ENCODE data around the gene PARD3. TPM values are rescaled to one million over a fixed set of nuclear protein-coding genes. Genes with fewer than 3 reads are reported as not detected.

PARD3 gene
- total RNA-seq, 1 donor from 2014 or later, result 98.2 TPM

- no peak for TF ChIP-seq CTCF (IDR thresholded peaks at IDR 0.05; ENCODE audit: insufficient read depth, low read length, severe bottlenecking)
- Histone ChIP-seq H3K4me3 (ENCODE audit: low read depth, low read length) (no peak overlapping the region), H3K36me3 (ENCODE audit: control insufficient read depth, insufficient read depth, low read length) (no peaks in the 10 kb centered on the region), H3K27me3 (ENCODE audit: control insufficient read depth, insufficient read depth, low read length) (no peaks in the 10 kb centered on the region)
- no peak for DNase-seq (ENCODE audit: low read depth)
- no peak for FAIRE-seq
These were observed 160.9 kb downstream of the PARD3 start for GRCh38 chr10:34654211-34654610.

- TF ChIP-seq CTCF (IDR thresholded peaks at IDR 0.05; ENCODE audit: insufficient read depth, low read length, severe bottlenecking), result no peak
- H3K36me3 ChIP-seq (ENCODE audit: control insufficient read depth, insufficient read depth, low read length), result no peaks in the 10 kb centered on the region
- no peak overlapping the region for H3K4me3 ChIP-seq (ENCODE audit: low read depth, low read length)
- H3K27me3 ChIP-seq (ENCODE audit: control insufficient read depth, insufficient read depth, low read length), result no peaks in the 10 kb centered on the region
- no peak for DNase-seq (ENCODE audit: low read depth)
- FAIRE-seq, result no peak
These were observed 161.6 kb downstream of the PARD3 start for GRCh38 chr10:34653530-34653929.

GRCh38 chr10:34651416-34652195, 163.5 kb downstream of the PARD3 start:
- no peak for TF ChIP-seq CTCF (IDR thresholded peaks at IDR 0.05; ENCODE audit: insufficient read depth, low read length, severe bottlenecking)
- H3K27me3 ChIP-seq (ENCODE audit: control insufficient read depth, insufficient read depth, low read length), result no peaks in the 10 kb centered on the region
- no peak overlapping the region for H3K4me3 ChIP-seq (ENCODE audit: low read depth, low read length)
- H3K36me3 ChIP-seq (ENCODE audit: control insufficient read depth, insufficient read depth, low read length), result no peaks in the 10 kb centered on the region
- FAIRE-seq (no peak), DNase-seq (ENCODE audit: low read depth) (no peak)

GRCh38 chr10:34650156-34650555, 164.9 kb downstream of the PARD3 start:
- Histone ChIP-seq H3K4me3 (ENCODE audit: low read depth, low read length) (no peak overlapping the region), H3K36me3 (ENCODE audit: control insufficient read depth, insufficient read depth, low read length) (no peaks in the 10 kb centered on the region), H3K27me3 (ENCODE audit: control insufficient read depth, insufficient read depth, low read length) (no peaks in the 10 kb centered on the region)
- DNase-seq (ENCODE audit: low read depth) (no peak), FAIRE-seq (no peak)
- TF ChIP-seq CTCF (IDR thresholded peaks at IDR 0.05; ENCODE audit: insufficient read depth, low read length, severe bottlenecking), result no peak

GRCh38 chr10:34649385-34649784, 165.7 kb downstream of the PARD3 start:
- FAIRE-seq, result no peak
- TF ChIP-seq CTCF (IDR thresholded peaks at IDR 0.05; ENCODE audit: insufficient read depth, low read length, severe bottlenecking), result no peak
- H3K36me3 ChIP-seq (ENCODE audit: control insufficient read depth, insufficient read depth, low read length), result no peaks in the 10 kb centered on the region
- no peak overlapping the region for H3K4me3 ChIP-seq (ENCODE audit: low read depth, low read length)
- no peaks in the 10 kb centered on the region for H3K27me3 ChIP-seq (ENCODE audit: control insufficient read depth, insufficient read depth, low read length)
- DNase-seq (ENCODE audit: low read depth), result no peak

GRCh38 chr10:34648919-34649318, 166.2 kb downstream of the PARD3 start:
- Histone ChIP-seq H3K27me3 (ENCODE audit: control insufficient read depth, insufficient read depth, low read length) (no peaks in the 10 kb centered on the region), H3K4me3 (ENCODE audit: low read depth, low read length) (no peak overlapping the region), H3K36me3 (ENCODE audit: control insufficient read depth, insufficient read depth, low read length) (no peaks in the 10 kb centered on the region)
- FAIRE-seq (no peak), DNase-seq (ENCODE audit: low read depth) (no peak)
- TF ChIP-seq CTCF (IDR thresholded peaks at IDR 0.05; ENCODE audit: insufficient read depth, low read length, severe bottlenecking), result no peak
